B cell (primary cell): ENCODE measurements around the gene RPS28. TPM values are rescaled to one million over a fixed set of nuclear protein-coding genes. Genes with fewer than 3 reads are reported as not detected.

Experiments
- ATAC-seq: fragments of 200-7000 bp; cut with Tn5 transposase; one replicate; pipeline ENCODE4 v1.10.0; 2021; ENCODE audit warnings: low read depth, mild to moderate bottlenecking, moderate number of reproducible peaks, moderate library complexity
- CTCF ChIA-PET: fragments of 350-600 bp; sonication (Branson Sonifier 250); formaldehyde crosslinking; loops from one replicate; lab custom pipeline; 2021; ENCODE audit warnings: antibody characterized with exemption, inconsistent platforms; lab: Charles Lee
- POLR2A ChIA-PET: fragments of 350-600 bp; sonication (Branson Sonifier 250); formaldehyde crosslinking; loops from one replicate; lab custom pipeline; 2021; ENCODE audit warnings: antibody characterized with exemption; lab: Charles Lee
- DNase-seq: peaks from one replicate; pipeline ENCODE4 v3.0.0; 2013
- H2AFZ ChIP-seq: 2 replicates; pipeline ENCODE4 v1.6.1; 2012; ENCODE audit warnings: mild to moderate bottlenecking, low read depth, low read length; ENCODE audit not compliant: insufficient read depth, poor library complexity, severe bottlenecking
- H3K27ac ChIP-seq, 2 donors: 1 replicate in 1 of 2; 2 replicates in 1 of 2; pipeline ENCODE4 v1.5.1; 2012 to 2013; ENCODE audit warnings: low read length in 2 of 2, mild to moderate bottlenecking in 2 of 2, moderate library complexity in 1 of 2
- H3K27me3 ChIP-seq, 4 experiments: fragments of 200-600 bp in 1 of 4; sonication (generic) in 1 of 4; replicated peaks in 1 of 4; 1 replicate in 2 of 4; 2 replicates in 2 of 4; pipeline versions ENCODE4 v1.6.1 to v1.7.0; 2013 to 2016; ENCODE audit warnings: low read length in 3 of 4, mild to moderate bottlenecking in 2 of 4, mixed read lengths in 1 of 4, moderate library complexity in 1 of 4; ENCODE audit not compliant: insufficient read depth in 4 of 4, control insufficient read depth in 3 of 4; ENCODE audit errors: control extremely low read depth in 1 of 4
- H3K36me3 ChIP-seq, 2 experiments: replicated peaks in 1 of 2; 1 replicate in 1 of 2; 2 replicates in 1 of 2; pipeline versions ENCODE4 v1.6.1 to v1.7.1; 2013; ENCODE audit warnings: low read length in 1 of 2; ENCODE audit not compliant: insufficient read depth in 2 of 2, control insufficient read depth in 1 of 2; ENCODE audit errors: control extremely low read depth in 1 of 2, extremely low read depth in 1 of 2
- H3K4me1 ChIP-seq, 2 donors: fragments of 200-600 bp in 1 of 2; sonication (generic) in 1 of 2; 1 replicate in 1 of 2; 2 replicates in 1 of 2; pipeline versions ENCODE4 v1.5.1 to v1.6.1; 2013 to 2017; ENCODE audit warnings: low read length in 2 of 2; ENCODE audit not compliant: control insufficient read depth in 2 of 2, insufficient read depth in 2 of 2
- H3K4me2 ChIP-seq: replicated peaks from 2 replicates; pipeline ENCODE3; 2012; ENCODE audit warnings: mild to moderate bottlenecking, low read depth, low read length; ENCODE audit not compliant: poor library complexity, severe bottlenecking
- H3K4me3 ChIP-seq, 5 experiments: fragments of 200-600 bp in 1 of 5; sonication (generic) in 1 of 5; 1 replicate in 3 of 5; 2 replicates in 2 of 5; pipeline versions ENCODE4 v1.5.1 to v1.7.0; 2011 to 2016; ENCODE audit warnings: low read length in 4 of 5, mild to moderate bottlenecking in 4 of 5, low read depth in 2 of 5, control low read depth in 1 of 5, moderate library complexity in 1 of 5; ENCODE audit not compliant: insufficient read depth in 1 of 5; ENCODE audit errors: control extremely low read depth in 1 of 5, extremely low read depth in 1 of 5
- H3K79me2 ChIP-seq: fragments of 200-600 bp; sonication (generic); one replicate; pipeline ENCODE4 v1.6.0; 2016; ENCODE audit warnings: low read length; ENCODE audit not compliant: control insufficient read depth, insufficient read depth
- H3K9ac ChIP-seq: fragments of 200-600 bp; sonication (generic); 2 replicates; pipeline ENCODE4 v1.6.1; 2017; ENCODE audit warnings: mild to moderate bottlenecking, low read length, moderate library complexity
- H3K9me3 ChIP-seq, 3 donors: one replicate each; pipeline versions ENCODE4 v1.6.1 to v1.7.1; 2013; ENCODE audit warnings: low read length in 2 of 3; ENCODE audit not compliant: control insufficient read depth in 2 of 3, insufficient read depth in 1 of 3; ENCODE audit errors: control extremely low read depth in 1 of 3
- H4K20me1 ChIP-seq: 2 replicates; pipeline ENCODE4 v1.6.0; 2012; ENCODE audit warnings: mild to moderate bottlenecking, low read length; ENCODE audit not compliant: insufficient read depth, control insufficient read depth, poor library complexity, severe bottlenecking
- H3K27ac Mint-ChIP-seq: one replicate; pipeline ENCODE4 v1.8.0; 2021; ENCODE audit warnings: mixed read lengths
- H3K27me3 Mint-ChIP-seq: one replicate; pipeline ENCODE4 v1.8.0; 2021; ENCODE audit warnings: mixed read lengths
- H3K4me1 Mint-ChIP-seq: one replicate; pipeline ENCODE4 v1.8.0; 2021; ENCODE audit warnings: mixed read lengths
- H3K4me3 Mint-ChIP-seq: one replicate; pipeline ENCODE4 v1.8.0; 2021; ENCODE audit warnings: mixed read lengths
- H3K9me3 Mint-ChIP-seq: one replicate; pipeline ENCODE4 v1.8.0; 2022; ENCODE audit warnings: mixed read lengths; ENCODE audit not compliant: insufficient read depth
- EZH2 ChIP-seq: IDR thresholded peaks from 2 replicates; pipeline ENCODE4 v1.6.1; 2012; ENCODE audit warnings: borderline replicate concordance, low read depth, mild to moderate bottlenecking, moderate library complexity, low read length; ENCODE audit not compliant: insufficient read depth, poor library complexity, severe bottlenecking
- WGBS: methylation state at CpG from one replicate; pipeline ENCODE4 v1.1.5; 2013; ENCODE audit warnings: missing lambda C conversion rate; ENCODE audit not compliant: insufficient coverage; 5-methylcytosine and 5-hydroxymethylcytosine counted together
- intact Hi-C: fragments of 100-400 bp; cut with micrococcal nuclease; formaldehyde crosslinking; loops from one replicate; pipeline ENCODE4 v1.10.0; 2022
- polyA plus RNA-seq: library from polyadenylated mRNA; depleted of rRNA; stranded (reverse); fragments of >200 nt; gene quantifications from 2 replicates; pipeline ENCODE4 v1.2.3, GENCODE V29; 2012
- total RNA-seq, 2 donors: library from RNA; stranded (reverse); fragments of 120-200 nt in 1 of 2; gene quantifications; 1 replicate in 1 of 2; 2 replicates in 1 of 2; pipeline versions ENCODE4 v1.2.3 to v1.2.4, GENCODE V29; 2013 to 2022
- TF ChIP-seq, protein P1 (sequence below): fragments of 200-600 bp; IDR thresholded peaks from one replicate; pipeline ENCODE4 v1.8.0; 2022; ENCODE audit warnings: antibody characterized with exemption, mild to moderate bottlenecking

Gene RPS28
- total and polyA plus RNA-seq, 2 donors (not counting 1 experiment from before 2014, with no cell fraction given) = 1,800 to 2,579 TPM

DNA sequence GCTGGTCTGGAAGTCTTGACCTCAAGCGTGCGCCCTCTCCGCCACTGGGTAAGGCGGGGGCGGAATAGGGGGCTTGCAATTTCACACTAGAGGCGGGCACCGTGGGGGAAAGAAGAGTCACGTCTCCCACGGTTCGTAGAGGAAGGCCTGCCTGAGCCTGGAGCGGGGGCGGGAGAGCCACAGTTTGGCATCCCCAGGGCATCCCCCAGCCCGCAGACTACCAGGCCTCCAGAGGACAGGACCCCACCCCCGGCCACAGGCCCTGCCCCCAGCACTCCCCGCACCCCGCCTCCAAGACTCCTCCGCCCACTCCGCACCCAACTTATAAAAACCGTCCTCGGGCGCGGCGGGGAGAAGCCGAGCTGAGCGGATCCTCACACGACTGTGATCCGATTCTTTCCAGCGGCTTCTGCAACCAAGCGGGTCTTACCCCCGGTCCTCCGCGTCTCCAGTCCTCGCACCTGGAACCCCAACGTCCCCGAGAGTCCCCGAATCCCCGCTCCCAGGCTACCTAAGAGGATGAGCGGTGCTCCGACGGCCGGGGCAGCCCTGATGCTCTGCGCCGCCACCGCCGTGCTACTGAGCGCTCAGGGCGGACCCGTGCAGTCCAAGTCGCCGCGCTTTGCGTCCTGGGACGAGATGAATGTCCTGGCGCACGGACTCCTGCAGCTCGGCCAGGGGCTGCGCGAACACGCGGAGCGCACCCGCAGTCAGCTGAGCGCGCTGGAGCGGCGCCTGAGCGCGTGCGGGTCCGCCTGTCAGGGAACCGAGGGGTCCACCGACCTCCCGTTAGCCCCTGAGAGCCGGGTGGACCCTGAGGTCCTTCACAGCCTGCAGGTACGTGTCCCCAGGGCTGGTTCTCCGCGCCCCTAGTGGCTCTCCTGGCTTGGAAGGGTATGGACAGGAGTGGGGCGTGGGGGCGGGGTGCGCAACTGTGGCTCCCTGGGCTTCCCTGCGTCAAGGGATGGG is 42.8 kb downstream of the RPS28 start, which contains the start of gene ANGPTL4:
ANGPTL4 (plus strand) TSS at position 353 of the 969 bp plus-strand sequence; CDS start at position 520, 167 bp downstream.
- Mint-ChIP-seq H3K27ac (no peak within 1 kb of the TSS), H3K4me3 (peak within 1 kb of the TSS; percentile 70), H3K27me3 (peaks cover 46% of the 10 kb centered on the region), H3K4me1 (peaks cover 10% of the 10 kb centered on the region), H3K9me3 (no peaks in the 10 kb centered on the region)
- ChIA-PET CTCF (interaction anchor here (0.9 to 1.8 kb wide), 2 partner anchors 10 to 12 kb away, joined by 3 to 7 read pairs; no protein-coding TSS in a partner anchor), POLR2A (interaction anchor here (0.6 kb wide), 2 partner anchors 71 to 1969 kb away, joined by 3 to 5 read pairs; no protein-coding TSS in a partner anchor)
- H3K79me2 ChIP-seq = no peaks in the 10 kb centered on the region
- H3K27ac ChIP-seq = no peak within 1 kb of the TSS
- H2AFZ ChIP-seq = peak within 1 kb of the TSS; percentile 33
- intact Hi-C loops = no loop called here
- peaks cover 0 to 54% (median 10%) of the 10 kb centered on the region in 4 experiments for H3K27me3 ChIP-seq
- H3K9me3 ChIP-seq = peaks cover 0 to 6% (median 0%) of the 10 kb centered on the region in 3 donors
- H3K4me2 ChIP-seq = peak within 1 kb of the TSS; percentile 71
- H3K4me1 ChIP-seq = peaks cover 15 to 16% of the 10 kb centered on the region in 2 donors
- no peaks in the 10 kb centered on the region for H3K36me3 ChIP-seq
- DNase-seq (no peak), ATAC-seq (peak; percentile 49)
- 4% methylated on average over 77 of the region's 81 CpGs for WGBS
- H3K9ac ChIP-seq = peak within 1 kb of the TSS; percentile 37
- H4K20me1 ChIP-seq = no peaks in the 10 kb centered on the region
- no peak for TF ChIP-seq EZH2
- TF ChIP-seq, protein P1, sequence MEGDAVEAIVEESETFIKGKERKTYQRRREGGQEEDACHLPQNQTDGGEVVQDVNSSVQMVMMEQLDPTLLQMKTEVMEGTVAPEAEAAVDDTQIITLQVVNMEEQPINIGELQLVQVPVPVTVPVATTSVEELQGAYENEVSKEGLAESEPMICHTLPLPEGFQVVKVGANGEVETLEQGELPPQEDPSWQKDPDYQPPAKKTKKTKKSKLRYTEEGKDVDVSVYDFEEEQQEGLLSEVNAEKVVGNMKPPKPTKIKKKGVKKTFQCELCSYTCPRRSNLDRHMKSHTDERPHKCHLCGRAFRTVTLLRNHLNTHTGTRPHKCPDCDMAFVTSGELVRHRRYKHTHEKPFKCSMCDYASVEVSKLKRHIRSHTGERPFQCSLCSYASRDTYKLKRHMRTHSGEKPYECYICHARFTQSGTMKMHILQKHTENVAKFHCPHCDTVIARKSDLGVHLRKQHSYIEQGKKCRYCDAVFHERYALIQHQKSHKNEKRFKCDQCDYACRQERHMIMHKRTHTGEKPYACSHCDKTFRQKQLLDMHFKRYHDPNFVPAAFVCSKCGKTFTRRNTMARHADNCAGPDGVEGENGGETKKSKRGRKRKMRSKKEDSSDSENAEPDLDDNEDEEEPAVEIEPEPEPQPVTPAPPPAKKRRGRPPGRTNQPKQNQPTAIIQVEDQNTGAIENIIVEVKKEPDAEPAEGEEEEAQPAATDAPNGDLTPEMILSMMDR = no peak
- peak within 1 kb of the TSS in 2 of 5 experiments; percentile 23 to 33 for H3K4me3 ChIP-seq
